ENCODE results near the gene TCAF2.
"Not testable (repeated sequence)": the region's sequence is repeated elsewhere in the genome, so short reads cannot be mapped to it uniquely, and the experiment has no call there.

The TCAF2 gene

GRCh38 chr7:143622130-143622529, 1.4 kb downstream of the TCAF2 start:
- H3K9me3 ChIP-seq (ENCODE audit: control insufficient read depth, insufficient read depth, low read length); H3K36me3 ChIP-seq (ENCODE audit: control insufficient read depth, insufficient read depth, low read length); H3K4me1 ChIP-seq (ENCODE audit: control insufficient read depth, insufficient read depth, low read length); H3K4me3 ChIP-seq (ENCODE audit: low read length); DNase-seq (ENCODE audit: low read depth, low spot score); H3K27me3 ChIP-seq (ENCODE audit: control insufficient read depth, insufficient read depth, low read length); H3K27ac ChIP-seq (ENCODE audit: low read length): not testable (repeated sequence)
- no CpG with 5 or more reads among the region's 17 CpGs for WGBS (ENCODE audit: insufficient coverage, insufficient read length)

- not testable (repeated sequence) for H3K4me1 ChIP-seq (ENCODE audit: control insufficient read depth, insufficient read depth, low read length); H3K36me3 ChIP-seq (ENCODE audit: control insufficient read depth, insufficient read depth, low read length); H3K4me3 ChIP-seq (ENCODE audit: low read length); H3K27me3 ChIP-seq (ENCODE audit: control insufficient read depth, insufficient read depth, low read length); DNase-seq (ENCODE audit: low read depth, low spot score); H3K9me3 ChIP-seq (ENCODE audit: control insufficient read depth, insufficient read depth, low read length); H3K27ac ChIP-seq (ENCODE audit: low read length)
- no CpG with 5 or more reads among the region's 5 CpGs for WGBS (ENCODE audit: insufficient coverage, insufficient read length)
Measured at GRCh38 chr7:143630653-143631052, 9.9 kb downstream of the TCAF2 start.

DNA sequence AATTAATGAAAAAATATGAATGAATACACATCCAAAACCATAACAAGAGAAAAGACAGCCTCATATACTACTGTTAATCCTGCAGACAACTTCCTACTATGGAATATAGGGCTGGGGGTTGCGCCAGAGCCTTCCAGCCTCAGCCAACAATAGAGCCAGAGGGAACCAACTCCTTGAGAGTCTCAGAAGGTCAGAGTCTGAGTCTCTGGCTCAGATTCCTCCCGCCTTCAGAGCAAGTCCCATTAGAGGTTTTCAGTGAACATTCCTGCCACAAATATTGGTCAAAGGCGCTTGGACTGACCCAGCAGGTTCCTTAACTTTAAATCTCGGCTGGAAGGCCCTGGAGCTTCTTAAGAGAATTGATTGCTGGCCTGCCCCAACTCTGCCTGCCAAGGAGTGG, 11.7 kb downstream of the TCAF2 start:
- not testable (repeated sequence) for DNase-seq (ENCODE audit: low read depth, low spot score); H3K9me3 ChIP-seq (ENCODE audit: control insufficient read depth, insufficient read depth, low read length); H3K4me1 ChIP-seq (ENCODE audit: control insufficient read depth, insufficient read depth, low read length); H3K27ac ChIP-seq (ENCODE audit: low read length); H3K4me3 ChIP-seq (ENCODE audit: low read length); H3K27me3 ChIP-seq (ENCODE audit: control insufficient read depth, insufficient read depth, low read length); H3K36me3 ChIP-seq (ENCODE audit: control insufficient read depth, insufficient read depth, low read length)
- no CpG with 5 or more reads among the region's 4 CpGs for WGBS (ENCODE audit: insufficient coverage, insufficient read length)

DNA sequence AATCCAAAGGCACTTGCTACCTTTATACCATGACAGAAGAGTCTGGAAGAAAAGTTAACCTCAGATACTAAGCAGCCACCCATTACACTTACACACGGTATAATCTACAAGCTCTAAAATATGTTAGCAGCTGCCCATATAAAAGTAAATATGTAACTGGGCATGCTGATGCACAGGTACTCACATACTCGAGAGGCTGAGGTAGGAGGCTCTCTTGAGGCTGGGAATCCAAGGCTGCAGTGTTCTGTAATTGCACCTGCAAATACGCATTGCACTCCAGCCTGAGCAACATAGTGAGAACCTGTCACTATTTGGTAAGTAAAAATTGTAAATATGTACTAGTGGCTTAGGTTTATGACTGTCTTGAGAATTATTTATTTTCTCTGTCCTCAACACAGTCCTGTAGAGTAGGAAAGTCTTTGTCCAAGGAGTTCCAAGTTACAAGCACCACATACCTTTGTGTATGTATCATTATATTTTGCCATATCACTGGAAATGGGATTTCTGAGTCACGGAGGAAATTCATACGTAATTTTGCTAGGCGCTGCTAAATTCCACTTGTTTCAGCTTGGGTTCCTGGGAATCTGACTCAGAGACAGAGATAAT, 12.3 kb downstream of the TCAF2 start:
- not testable (repeated sequence) for H3K9me3 ChIP-seq (ENCODE audit: control insufficient read depth, insufficient read depth, low read length); H3K4me1 ChIP-seq (ENCODE audit: control insufficient read depth, insufficient read depth, low read length); DNase-seq (ENCODE audit: low read depth, low spot score); H3K27ac ChIP-seq (ENCODE audit: low read length); H3K27me3 ChIP-seq (ENCODE audit: control insufficient read depth, insufficient read depth, low read length); H3K4me3 ChIP-seq (ENCODE audit: low read length); H3K36me3 ChIP-seq (ENCODE audit: control insufficient read depth, insufficient read depth, low read length)
- WGBS (ENCODE audit: insufficient coverage, insufficient read length), result no CpG with 5 or more reads among the region's 6 CpGs

- H3K27ac ChIP-seq (ENCODE audit: low read length); H3K4me1 ChIP-seq (ENCODE audit: control insufficient read depth, insufficient read depth, low read length); H3K9me3 ChIP-seq (ENCODE audit: control insufficient read depth, insufficient read depth, low read length); H3K27me3 ChIP-seq (ENCODE audit: control insufficient read depth, insufficient read depth, low read length); DNase-seq (ENCODE audit: low read depth, low spot score); H3K36me3 ChIP-seq (ENCODE audit: control insufficient read depth, insufficient read depth, low read length); H3K4me3 ChIP-seq (ENCODE audit: low read length): not testable (repeated sequence)
- WGBS (ENCODE audit: insufficient coverage, insufficient read length), result no CpG with 5 or more reads among the region's 12 CpGs
Measured at GRCh38 chr7:143635364-143636240, 14.8 kb downstream of the TCAF2 start.

- H3K4me1 ChIP-seq (ENCODE audit: control insufficient read depth, insufficient read depth, low read length); H3K27ac ChIP-seq (ENCODE audit: low read length); H3K4me3 ChIP-seq (ENCODE audit: low read length); H3K27me3 ChIP-seq (ENCODE audit: control insufficient read depth, insufficient read depth, low read length); H3K9me3 ChIP-seq (ENCODE audit: control insufficient read depth, insufficient read depth, low read length); DNase-seq (ENCODE audit: low read depth, low spot score); H3K36me3 ChIP-seq (ENCODE audit: control insufficient read depth, insufficient read depth, low read length): not testable (repeated sequence)
- no CpG with 5 or more reads among the region's 7 CpGs for WGBS (ENCODE audit: insufficient coverage, insufficient read length)
Measured at GRCh38 chr7:143639372-143639771, 18.6 kb downstream of the TCAF2 start.

DNA sequence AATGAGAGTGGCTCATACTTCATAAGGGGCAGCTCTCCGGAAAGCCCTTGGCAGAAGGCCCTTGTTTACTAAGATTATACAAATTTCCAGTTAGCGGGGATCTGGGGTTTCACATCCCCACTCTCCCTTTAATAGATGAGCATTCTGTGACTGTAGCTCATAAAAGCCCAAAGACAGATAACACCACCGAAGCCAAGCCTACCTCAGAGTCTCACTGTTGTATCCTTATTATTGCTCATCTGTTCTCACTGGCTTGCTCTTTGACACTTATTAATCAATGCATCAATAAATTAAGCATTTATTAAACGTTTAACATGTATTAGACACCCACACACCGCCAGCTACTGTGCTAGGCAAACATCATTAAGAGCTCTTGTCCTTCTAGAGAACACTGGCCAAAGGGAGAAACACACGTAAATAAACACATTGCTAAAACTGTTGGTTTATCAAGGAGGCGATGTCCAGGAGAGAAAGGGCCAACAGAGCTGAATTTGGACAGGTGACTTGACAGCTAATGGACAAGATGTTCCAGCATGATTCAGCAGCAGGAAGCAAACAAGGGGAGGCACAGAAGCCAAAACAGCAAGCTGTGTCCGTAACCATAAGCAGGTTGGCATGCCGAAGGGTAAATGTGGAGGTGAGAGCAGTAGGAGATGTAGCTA, 19.9 kb downstream of the TCAF2 start:
- H3K9me3 ChIP-seq (ENCODE audit: control insufficient read depth, insufficient read depth, low read length); H3K4me3 ChIP-seq (ENCODE audit: low read length); H3K27me3 ChIP-seq (ENCODE audit: control insufficient read depth, insufficient read depth, low read length); DNase-seq (ENCODE audit: low read depth, low spot score); H3K36me3 ChIP-seq (ENCODE audit: control insufficient read depth, insufficient read depth, low read length); H3K27ac ChIP-seq (ENCODE audit: low read length); H3K4me1 ChIP-seq (ENCODE audit: control insufficient read depth, insufficient read depth, low read length): not testable (repeated sequence)
- WGBS (ENCODE audit: insufficient coverage, insufficient read length), result no CpG with 5 or more reads among the region's 9 CpGs

- H3K4me3 ChIP-seq (ENCODE audit: low read length); H3K4me1 ChIP-seq (ENCODE audit: control insufficient read depth, insufficient read depth, low read length); H3K27me3 ChIP-seq (ENCODE audit: control insufficient read depth, insufficient read depth, low read length); DNase-seq (ENCODE audit: low read depth, low spot score); H3K9me3 ChIP-seq (ENCODE audit: control insufficient read depth, insufficient read depth, low read length); H3K36me3 ChIP-seq (ENCODE audit: control insufficient read depth, insufficient read depth, low read length); H3K27ac ChIP-seq (ENCODE audit: low read length): not testable (repeated sequence)
- no CpG with 5 or more reads among the region's 6 CpGs for WGBS (ENCODE audit: insufficient coverage, insufficient read length)
Measured at GRCh38 chr7:143646598-143646997, 25.8 kb downstream of the TCAF2 start.

DNA sequence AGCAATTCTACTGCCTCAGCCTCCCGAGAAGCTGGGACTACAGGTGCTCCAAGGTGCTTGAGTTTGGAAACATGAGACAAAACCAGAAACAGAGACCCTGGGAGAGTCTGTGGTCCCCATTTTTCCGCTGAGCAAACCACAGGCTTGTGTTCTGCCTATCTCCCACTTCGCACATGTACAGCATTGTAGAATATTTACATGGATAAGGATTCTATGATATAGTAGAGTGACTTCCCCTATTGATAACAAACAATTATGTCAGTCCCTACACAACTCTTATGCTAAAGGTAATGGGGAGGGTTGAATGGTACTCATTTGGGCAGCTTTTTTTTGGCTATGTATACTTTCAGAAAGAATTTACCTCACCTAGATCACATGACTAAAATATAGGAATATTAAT, 29.1 kb downstream of the TCAF2 start:
- not testable (repeated sequence) for H3K4me3 ChIP-seq (ENCODE audit: low read length); H3K27me3 ChIP-seq (ENCODE audit: control insufficient read depth, insufficient read depth, low read length); H3K4me1 ChIP-seq (ENCODE audit: control insufficient read depth, insufficient read depth, low read length); DNase-seq (ENCODE audit: low read depth, low spot score); H3K27ac ChIP-seq (ENCODE audit: low read length); H3K36me3 ChIP-seq (ENCODE audit: control insufficient read depth, insufficient read depth, low read length); H3K9me3 ChIP-seq (ENCODE audit: control insufficient read depth, insufficient read depth, low read length)
- no CpG with 5 or more reads among the region's 3 CpGs for whole genome bisulfite sequencing (ENCODE audit: insufficient coverage, insufficient read length)

GRCh38 chr7:143650447-143650846, 29.7 kb downstream of the TCAF2 start:
- not testable (repeated sequence) for H3K36me3 ChIP-seq (ENCODE audit: control insufficient read depth, insufficient read depth, low read length); H3K4me1 ChIP-seq (ENCODE audit: control insufficient read depth, insufficient read depth, low read length); H3K9me3 ChIP-seq (ENCODE audit: control insufficient read depth, insufficient read depth, low read length); H3K27me3 ChIP-seq (ENCODE audit: control insufficient read depth, insufficient read depth, low read length); DNase-seq (ENCODE audit: low read depth, low spot score); H3K4me3 ChIP-seq (ENCODE audit: low read length); H3K27ac ChIP-seq (ENCODE audit: low read length)
- WGBS (ENCODE audit: insufficient coverage, insufficient read length), result no CpG with 5 or more reads among the region's 8 CpGs

Measured in iPS DF 6.9 (cell line).